ENCODE data around the gene EIF3D.

Gene EIF3D

GRCh38 chr22:36506637-36507517 lies 22.1 kb downstream of the EIF3D start, which contains the start of gene FOXRED2:
FOXRED2 (minus strand) TSS chr22:36507040; CDS start chr22:36506422, 618 bp downstream.
- peak; percentile 75 to 79 for DNase-seq (ENCODE audit: low read depth in 2 of 2)

- DNase-seq (ENCODE audit: low read depth in 2 of 2), result no peak
Measured at GRCh38 chr22:36505998-36506635, 22.8 kb downstream of the EIF3D start.

- no peak for DNase-seq (ENCODE audit: low read depth in 2 of 2)
Measured at GRCh38 chr22:36497910-36498665, 30.9 kb downstream of the EIF3D start.

DNA sequence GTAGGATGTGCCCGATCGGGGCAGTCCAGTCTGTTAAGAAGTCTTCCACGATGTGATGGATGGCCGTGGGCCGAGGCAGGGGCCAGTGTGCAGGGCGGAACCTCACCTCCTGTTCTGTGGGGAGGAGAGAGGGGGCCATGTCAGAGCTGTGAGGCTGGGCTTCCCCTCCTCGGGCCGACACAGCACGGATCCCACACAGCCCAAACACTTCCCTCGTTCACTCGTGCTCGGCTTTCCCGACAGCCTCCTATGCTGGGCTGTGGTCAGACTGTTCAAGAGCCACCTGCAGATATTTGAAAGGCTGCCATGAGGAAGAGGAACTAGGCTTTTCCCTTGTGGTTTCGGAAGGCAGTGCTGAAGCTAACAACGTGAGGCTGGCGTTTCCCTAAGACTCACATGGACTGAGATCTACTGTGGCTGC lies 35.3 kb downstream of the EIF3D start:
- DNase-seq (ENCODE audit: low read depth in 2 of 2), result no peak

DNA sequence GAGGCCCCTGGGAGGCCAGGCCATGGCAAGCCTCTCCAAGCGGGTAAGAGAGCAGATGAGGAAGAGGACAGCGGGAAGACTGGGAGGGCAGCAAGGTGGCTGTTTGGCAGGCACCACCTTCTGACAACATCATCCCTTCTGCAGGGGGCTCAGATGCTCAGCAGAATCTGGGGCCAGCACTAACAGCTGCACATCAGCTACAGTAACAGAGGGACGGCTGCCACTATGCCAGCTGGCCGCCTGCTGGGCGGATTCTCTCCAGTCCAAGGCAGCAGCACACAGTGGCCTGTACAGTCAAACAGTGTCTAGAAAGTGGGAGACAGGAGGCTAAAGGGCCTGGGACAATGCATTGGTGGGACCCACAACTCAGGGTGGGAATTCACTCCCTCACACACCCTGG lies 36.9 kb downstream of the EIF3D start:
- DNase-seq (ENCODE audit: low read depth in 2 of 2), result no peak

DNA sequence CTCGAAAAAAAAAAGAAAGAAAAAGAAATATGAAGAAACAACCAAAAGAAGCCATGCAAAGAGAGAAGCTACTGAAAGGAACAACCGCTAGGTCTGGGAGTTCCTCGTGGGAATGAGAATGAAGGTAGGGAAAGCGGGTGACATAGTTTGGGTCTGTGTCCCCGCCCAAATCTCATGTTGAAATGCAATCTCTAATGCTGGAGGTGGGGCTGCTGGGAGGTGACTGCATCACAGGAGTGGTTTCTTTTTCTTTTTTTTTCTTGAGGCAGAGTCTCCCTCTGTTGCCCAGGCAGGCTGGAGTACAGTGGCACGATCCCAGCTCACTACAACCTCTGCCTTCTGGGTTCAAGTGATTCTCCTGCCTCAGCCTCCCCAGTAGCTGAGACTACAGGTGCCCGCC lies 37.8 kb downstream of the EIF3D start:
- no peak for DNase-seq (ENCODE audit: low read depth in 2 of 2)

DNA sequence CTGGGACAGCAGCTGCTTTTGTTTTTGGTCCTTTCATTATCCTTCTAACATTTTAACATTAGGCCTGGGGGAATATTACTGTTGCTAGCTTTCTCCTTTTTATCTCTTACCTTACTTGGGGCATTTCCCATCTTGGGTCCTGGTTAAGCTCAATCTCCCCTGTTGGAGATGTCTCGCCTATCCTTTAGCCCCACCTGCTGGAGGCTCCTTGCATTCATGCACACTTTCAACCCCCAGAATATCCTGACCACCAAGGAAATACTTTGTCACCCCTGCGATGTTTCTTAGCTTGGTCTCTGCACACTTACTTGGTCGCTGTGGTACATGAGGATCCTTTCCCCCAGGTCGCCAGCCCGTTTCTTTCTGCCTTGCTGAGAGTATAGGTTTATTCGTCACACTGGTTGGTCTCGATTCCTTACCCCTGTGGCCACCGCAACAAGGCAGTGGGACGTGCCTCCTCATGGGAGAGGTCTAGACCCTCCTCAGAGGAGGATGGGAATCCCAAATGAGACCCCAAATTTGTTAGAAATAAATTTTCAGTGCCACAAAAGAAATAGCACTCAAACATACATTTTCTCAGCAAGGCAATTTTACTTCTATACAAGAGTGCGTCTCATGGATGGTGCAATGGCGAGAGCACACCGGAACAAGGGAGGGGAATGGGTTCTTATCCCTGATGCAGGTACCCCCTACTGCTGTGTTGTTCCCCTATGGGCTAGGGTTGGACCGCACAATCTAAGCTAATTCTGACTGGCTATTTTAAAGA lies 42.2 kb downstream of the EIF3D start:
- peak; percentile 33 to 37 for DNase-seq (ENCODE audit: low read depth in 2 of 2)

DNA sequence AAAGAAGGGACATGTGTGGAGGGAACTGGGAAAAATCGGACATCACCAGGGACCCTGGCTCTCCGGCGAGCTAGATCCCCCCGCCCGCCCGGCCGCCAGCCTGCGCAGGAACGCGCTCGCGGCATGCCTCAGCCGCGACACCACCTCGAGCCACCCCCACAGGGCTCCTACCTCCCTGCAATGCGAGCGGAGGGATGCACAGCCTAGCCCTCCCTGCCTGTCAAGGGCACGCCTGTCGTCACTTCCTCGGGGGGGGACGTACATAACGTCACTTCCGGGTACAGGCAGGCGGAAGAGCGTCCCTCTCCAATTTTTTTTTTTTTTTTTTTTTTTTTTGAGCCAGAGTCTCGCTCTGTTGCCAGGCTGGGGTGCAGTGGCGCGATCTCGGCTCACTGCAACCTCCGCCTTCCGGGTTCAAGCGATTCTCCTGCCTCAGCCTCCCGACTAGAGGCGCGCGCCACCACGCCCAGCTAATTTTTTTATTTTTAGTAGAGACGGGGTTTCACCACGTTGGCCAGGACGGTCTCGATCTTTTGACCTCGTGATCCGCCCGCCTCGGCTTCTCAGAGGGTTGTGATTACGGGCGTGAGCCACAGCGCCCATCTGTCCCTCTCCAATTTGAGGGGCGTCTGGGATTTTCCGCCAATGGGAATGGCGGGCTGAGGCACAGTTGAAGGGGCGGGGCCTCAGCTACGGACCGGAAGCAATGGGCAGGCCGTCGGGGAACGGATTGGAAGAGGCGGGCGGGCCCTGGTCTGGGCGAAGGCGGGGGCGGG lies 47.4 kb downstream of the EIF3D start, which contains the start of gene TXN2:
Gene TXN2, minus strand, starts transcription at position 248 of the 776 bp plus-strand sequence. CDS start 803 bp downstream, outside the sequence.
- DNase-seq (ENCODE audit: low read depth in 2 of 2), result peak; percentile 92

DNA sequence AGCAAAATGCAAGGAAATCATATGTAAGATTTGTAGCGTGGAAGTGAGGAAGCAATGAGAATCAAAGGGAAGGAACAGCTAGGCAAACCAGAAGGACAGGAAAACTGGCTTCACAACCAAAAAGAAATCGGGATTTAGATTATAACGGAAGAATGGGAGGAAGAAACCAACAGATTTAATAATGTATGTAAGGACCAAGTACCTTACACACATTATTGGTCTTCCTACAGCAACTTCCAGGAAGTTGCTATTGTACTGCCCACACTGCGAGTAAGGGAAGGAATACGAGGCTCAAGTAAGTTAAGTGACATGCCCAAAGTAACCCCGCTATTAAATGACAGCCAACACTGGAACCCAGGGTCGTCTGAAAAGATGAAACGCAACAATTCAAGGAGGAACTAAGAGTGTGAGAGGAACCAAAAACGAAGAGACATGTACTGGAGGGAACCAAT lies 48.0 kb downstream of the EIF3D start:
- no peak for DNase-seq (ENCODE audit: low read depth in 2 of 2)

DNA sequence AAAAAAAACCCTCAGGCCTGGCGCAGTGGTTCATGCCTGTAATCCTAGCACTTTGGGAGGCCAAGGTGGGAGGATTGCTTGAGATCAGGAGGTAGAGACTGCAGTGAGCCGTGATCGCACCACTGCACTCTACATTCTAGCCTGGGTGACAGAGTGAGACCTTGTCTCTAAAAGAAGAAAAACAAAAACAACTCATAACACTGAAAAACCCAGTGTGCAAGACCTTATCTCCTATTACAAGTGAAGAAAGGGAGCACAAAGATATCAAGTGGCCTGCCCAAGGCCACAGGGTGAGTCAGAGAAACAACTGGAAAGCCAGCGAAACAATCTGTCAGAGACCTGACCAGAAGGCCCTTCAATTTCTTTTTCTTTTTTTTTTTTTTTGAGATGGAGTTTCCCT lies 50.0 kb downstream of the EIF3D start:
- no peak for DNase-seq (ENCODE audit: low read depth in 2 of 2)

DNA sequence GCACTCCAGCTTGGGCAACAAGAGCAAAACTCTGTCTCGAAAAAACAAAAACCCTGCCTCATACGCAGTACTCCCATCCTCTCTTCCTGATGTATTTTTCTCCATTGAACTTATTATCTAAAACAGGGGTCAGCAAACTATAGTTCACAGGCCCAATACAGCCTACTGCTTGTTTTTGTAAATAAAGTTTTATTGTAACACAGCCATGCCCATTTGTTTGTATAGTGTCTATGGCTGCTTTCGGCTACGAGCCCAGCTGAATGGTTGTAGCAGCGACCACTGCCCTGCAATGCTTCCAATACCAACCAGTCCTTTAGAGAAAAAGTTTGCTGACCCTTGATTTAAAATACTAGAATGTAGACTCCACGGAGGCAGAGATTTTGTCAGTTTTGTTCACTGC lies 53.6 kb downstream of the EIF3D start:
- DNase-seq (ENCODE audit: low read depth in 2 of 2), result no peak

GRCh38 chr22:36472689-36473088 lies 56.3 kb downstream of the EIF3D start:
- no peak for DNase-seq (ENCODE audit: low read depth in 2 of 2)

- no peak for DNase-seq (ENCODE audit: low read depth in 2 of 2)
Measured at GRCh38 chr22:36471341-36471821, 57.6 kb downstream of the EIF3D start.

- no peak for DNase-seq (ENCODE audit: low read depth in 2 of 2)
Measured at GRCh38 chr22:36470994-36471331, 58.0 kb downstream of the EIF3D start.

GRCh38 chr22:36470162-36470993 lies 58.6 kb downstream of the EIF3D start:
- peak; percentile 73 to 75 for DNase-seq (ENCODE audit: low read depth in 2 of 2)

- DNase-seq (ENCODE audit: low read depth in 2 of 2), result no peak
Measured at GRCh38 chr22:36469094-36469710, 59.8 kb downstream of the EIF3D start.

GRCh38 chr22:36467946-36468345 lies 61.0 kb downstream of the EIF3D start:
- DNase-seq (ENCODE audit: low read depth in 2 of 2), result no peak

- no peak for DNase-seq (ENCODE audit: low read depth in 2 of 2)
Measured at GRCh38 chr22:36467042-36467810, 61.7 kb downstream of the EIF3D start.
